ENCODE measurements around the gene TXNRD1. TPM values are rescaled to one million over a fixed set of nuclear protein-coding genes. Genes with fewer than 3 reads are reported as not detected.

TXNRD1 gene
- total and polyA plus RNA-seq, 2 of the 8 experiments (the other 6 are each of a cell fraction or from before 2014, with no cell fraction given): 56.8 to 127 TPM

DNA sequence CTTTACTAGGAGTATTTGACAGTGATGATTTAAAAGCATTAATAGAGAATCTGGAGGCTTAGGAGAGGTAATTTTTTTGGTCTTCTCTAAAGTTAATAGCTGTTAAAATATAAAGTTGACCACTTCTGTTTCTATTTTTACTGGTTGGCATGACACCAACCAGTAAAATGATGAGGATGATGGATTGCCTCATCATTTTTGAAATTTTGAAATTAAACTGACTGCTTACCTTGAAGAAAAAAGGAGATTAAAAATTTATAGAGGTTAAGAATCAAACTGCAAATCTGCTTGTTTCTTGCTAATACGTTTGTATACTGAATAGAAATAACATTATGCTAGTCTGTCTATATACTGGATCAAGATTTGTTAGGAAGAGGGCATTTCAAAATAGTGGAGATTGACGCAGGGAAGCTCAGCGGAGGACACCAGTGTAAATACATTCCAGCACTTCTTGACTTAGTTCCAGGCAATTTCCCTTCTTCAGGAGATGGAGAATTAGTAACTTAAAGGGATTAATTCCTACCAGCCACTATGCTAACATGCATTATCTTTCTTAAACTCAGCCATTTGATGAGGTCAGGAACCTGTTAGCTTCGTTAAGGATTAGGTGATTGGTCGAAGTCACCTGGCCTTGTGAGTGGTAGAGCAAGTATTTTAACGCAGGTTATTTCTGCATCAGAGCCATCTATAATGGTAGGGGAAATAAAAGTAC, 91.5 kb downstream of the TXNRD1 start:
- no peak overlapping the region for H3K4me2 ChIP-seq (ENCODE audit: insufficient read depth in 1 of 2, low read depth in 2 of 2, low read length in 2 of 2)
- 93% methylated on average over 6 of the region's 6 CpGs; no CpG with 5 or more reads in 1 of the 2 experiments for WGBS, 2 experiments (ENCODE audit: extremely low coverage in 1 of 2, insufficient coverage in 1 of 2, insufficient read length in 1 of 2, insufficient replicate concordance in 2 of 2, low coverage in 1 of 2, low lambda C conversion rate in 2 of 2, missing lambda C conversion rate in 1 of 2)
- no peak overlapping the region for H2BK120ac ChIP-seq (replicated peaks; ENCODE audit: low read depth, low read length)
- no peak for FAIRE-seq
- H3K9me3 ChIP-seq (ENCODE audit: insufficient read depth in 2 of 2, low read depth in 1 of 2, low read length in 1 of 2): no peaks in the 10 kb centered on the region
- H3K18ac ChIP-seq (ENCODE audit: extremely low read depth, low read length): no peak overlapping the region
- no peak overlapping the region for H3K27ac ChIP-seq (ENCODE audit: low read depth, low read length)
- H3K23me2 ChIP-seq (ENCODE audit: low read depth, low read length): peaks cover 8% of the 10 kb centered on the region; the same call in 1 of the 2 replicates
- H3K36me3 ChIP-seq (ENCODE audit: control insufficient read depth in 2 of 4, insufficient read depth in 4 of 4, low read length in 3 of 4): peaks cover 3 to 29% (median 6%) of the 10 kb centered on the region in 4 experiments
- no peak overlapping the region for H4K8ac ChIP-seq (ENCODE audit: extremely low read depth, insufficient read depth, low read length)
- no peak overlapping the region for H3K23ac ChIP-seq (ENCODE audit: insufficient read length)
- H3K27me3 ChIP-seq (replicated peaks in 1 of 4; ENCODE audit: control insufficient read depth in 3 of 4, extremely low read depth in 1 of 4, insufficient read depth in 3 of 4, low read length in 3 of 4): no peaks in the 10 kb centered on the region; a peak in 1 of 7 replicates
- H3K4me3 ChIP-seq (ENCODE audit: extremely low read depth in 1 of 4, insufficient read depth in 2 of 4, low read depth in 3 of 4, low read length in 4 of 4): no peak overlapping the region
- DNase-seq (ENCODE audit: low read depth in 1 of 2, low spot score in 2 of 2): no peak
- H3K4me1 ChIP-seq (replicated peaks in 1 of 4; ENCODE audit: control insufficient read depth in 3 of 4, insufficient read depth in 4 of 4, low read length in 3 of 4): peaks cover 7 to 15% (median 9%) of the 10 kb centered on the region in 4 experiments
- H3K79me1 ChIP-seq (ENCODE audit: low read depth, low read length): peaks cover 14% of the 10 kb centered on the region
- peaks cover 12 to 14% of the 10 kb centered on the region in 2 experiments for H4K20me1 ChIP-seq (replicated peaks in 1 of 2; ENCODE audit: control insufficient read depth in 1 of 2, insufficient read depth in 2 of 2, low read length in 2 of 2)
- ChIA-PET POLR2A (ENCODE audit: partially characterized antibody) (interaction anchor here (0.7 to 1.6 kb wide), 2 partner anchors 9 to 33 kb away, joined by 3 to 4 read pairs; no protein-coding TSS in a partner anchor), CTCF (ENCODE audit: partially characterized antibody) (interaction anchor here (2.9 kb wide), 1 partner anchor 13 kb away, joined by 7 read pairs; no protein-coding TSS in a partner anchor)
- no peak overlapping the region for H2BK12ac ChIP-seq (ENCODE audit: low read depth, low read length)
- H2BK20ac ChIP-seq (ENCODE audit: low read length): no peak overlapping the region
- no peak overlapping the region for H3K4ac ChIP-seq (replicated peaks; ENCODE audit: insufficient read length, low read depth, low read length)
- H4K5ac ChIP-seq (ENCODE audit: insufficient read length, low read depth, low read length): no peak overlapping the region
- no peak overlapping the region for H3K9ac ChIP-seq (replicated peaks in 1 of 4; ENCODE audit: extremely low read depth in 1 of 4, low read depth in 3 of 4, low read length in 3 of 4)
- H2BK15ac ChIP-seq (ENCODE audit: low read length): no peak overlapping the region
- no peak overlapping the region for H2AFZ ChIP-seq (ENCODE audit: low read length)
- no peak overlapping the region for H2BK5ac ChIP-seq (ENCODE audit: low read depth, low read length)
- H3K14ac ChIP-seq (ENCODE audit: insufficient read length): no peak overlapping the region
- H4K91ac ChIP-seq (replicated peaks; ENCODE audit: insufficient read length, low read length): no peak overlapping the region
- no peak overlapping the region for H3K56ac ChIP-seq (replicated peaks; ENCODE audit: insufficient read length, low read depth, low read length)
- H2AK5ac ChIP-seq (ENCODE audit: low read depth, low read length): no peak overlapping the region
- peaks cover 3 to 71% of the 10 kb centered on the region in 2 experiments for H3K79me2 ChIP-seq (ENCODE audit: control insufficient read depth in 1 of 2, insufficient read depth in 2 of 2, low read length in 2 of 2)
- no peak for TF ChIP-seq SAP30 (IDR thresholded peaks at IDR 0.05; ENCODE audit: insufficient read depth, insufficient replicate concordance, low read length)
- TF ChIP-seq POLR2A (IDR thresholded peaks at IDR 0.05; ENCODE audit: control extremely low read depth in 1 of 2, low read depth in 2 of 2, low read length in 2 of 2): no peak
- no peak for TF ChIP-seq TEAD4 (IDR thresholded peaks at IDR 0.05; ENCODE audit: low read depth, low read length)
- TF ChIP-seq KDM4A (IDR thresholded peaks at IDR 0.05; ENCODE audit: low read depth, low read length, severe bottlenecking): no peak
- TF ChIP-seq NRF1 (IDR thresholded peaks at IDR 0.05; ENCODE audit: low read depth, low read length): no peak
- no peak for TF ChIP-seq CBX5 (IDR thresholded peaks at IDR 0.05; ENCODE audit: low read depth, low read length)
- TF ChIP-seq SIN3A (conservative IDR thresholded peaks at IDR 0.05 in 1 of 2, IDR thresholded peaks at IDR 0.05 in 1 of 2; ENCODE audit: low read depth in 1 of 2, low read length in 2 of 2): no peak
- no peak for TF ChIP-seq ZNF274 (IDR thresholded peaks at IDR 0.05; ENCODE audit: borderline replicate concordance, extremely low read depth, low read length)
- TF ChIP-seq POU5F1 (IDR thresholded peaks at IDR 0.05; ENCODE audit: low read depth, low read length): no peak
- TF ChIP-seq RXRA (IDR thresholded peaks at IDR 0.05; ENCODE audit: insufficient read depth, low read depth, low read length): no peak
- TF ChIP-seq GABPA (IDR thresholded peaks at IDR 0.05; ENCODE audit: borderline replicate concordance, insufficient read depth, low read length): no peak
- no peak for TF ChIP-seq SUZ12 (IDR thresholded peaks at IDR 0.05; ENCODE audit: low read length)
- TF ChIP-seq SRF (IDR thresholded peaks at IDR 0.05; ENCODE audit: low read depth, low read length): no peak

Measured in H1 (cell line).